GM12878 (cell line): ENCODE results near the gene ARFIP1. TPM values are rescaled to one million over a fixed set of nuclear protein-coding genes. Genes with fewer than 3 reads are reported as not detected.

Source experiments
- ATAC-seq: fragments of 200-7000 bp; cut with Tn5 transposase; 3 replicates; pipeline ENCODE4 v1.9.1; 2020; ENCODE audit warnings: mild to moderate bottlenecking, moderate library complexity
- BruUV-seq: library from RNA; stranded (reverse); fragments of 400-500 nt; replicated peaks from 2 replicates; lab custom pipeline; 2021; lab: Mats Ljungman, UMichigan
- CTCF ChIA-PET: fragments of 300-600 bp; sonication (Branson Sonifier 250); formaldehyde crosslinking; extraction: SDS; loops from one replicate; lab custom pipeline; 2021; ENCODE audit warnings: inconsistent platforms; lab: Yijun Ruan, JAX
- POLR2A ChIA-PET: fragments of 350-600 bp; formaldehyde crosslinking; extraction: SDS; loops from one replicate; lab custom pipeline; 2021; ENCODE audit warnings: inconsistent platforms; lab: Charles Lee
- RAD21 ChIA-PET: fragments of 300-600 bp; sonication (Branson Sonifier 250); formaldehyde crosslinking; loops from one replicate; lab custom pipeline; 2023; ENCODE audit warnings: antibody characterized with exemption; ENCODE audit not compliant: unreplicated experiment; lab: Charles Lee
- SMC1A ChIA-PET: fragments of 300-600 bp; sonication (Branson Sonifier 250); formaldehyde crosslinking; loops from one replicate; lab custom pipeline; 2023; ENCODE audit not compliant: unreplicated experiment, uncharacterized antibody; lab: Charles Lee
- DNase-seq: peaks from one replicate; pipeline ENCODE4 v3.0.0-alpha.2; 2011; ENCODE audit warnings: low read depth, low spot score
- FAIRE-seq: peaks from 3 replicates; lab custom pipeline; 2011; peaks lifted over from hg19 to GRCh38; lab: Jason Lieb, UNC
- H2AFZ ChIP-seq: 2 replicates; pipeline ENCODE4 v1.6.0; 2011; ENCODE audit warnings: low read depth, low read length, control low read depth; ENCODE audit not compliant: control insufficient read depth
- H3K27ac ChIP-seq: 2 replicates; pipeline ENCODE4 v1.5.1; 2011; ENCODE audit warnings: control low read depth; ENCODE audit not compliant: control insufficient read depth, insufficient read depth
- H3K27me3 ChIP-seq, 2 experiments: replicated peaks in 1 of 2; 2 replicates each; pipeline versions ENCODE4 v1.6.0 to v1.6.1; 2011; ENCODE audit warnings: low read length in 1 of 2; ENCODE audit not compliant: control insufficient read depth in 2 of 2, insufficient read depth in 2 of 2
- H3K36me3 ChIP-seq, 2 experiments: 2 replicates each; pipeline ENCODE4 v1.5.1; 2011; ENCODE audit warnings: low read length in 1 of 2; ENCODE audit not compliant: control insufficient read depth in 2 of 2, insufficient read depth in 2 of 2
- H3K4me1 ChIP-seq: 2 replicates; pipeline ENCODE4 v1.6.1; 2011; ENCODE audit warnings: mild to moderate bottlenecking, low read length, moderate library complexity, mixed read lengths; ENCODE audit not compliant: control insufficient read depth, insufficient read depth
- H3K4me2 ChIP-seq: 2 replicates; pipeline ENCODE4 v1.6.0; 2011; ENCODE audit warnings: control low read depth; ENCODE audit not compliant: control insufficient read depth, insufficient read depth
- H3K4me3 ChIP-seq: fragments of 200-600 bp; sonication (generic); 2 replicates; pipeline ENCODE4 v1.5.1; 2016
- H3K79me2 ChIP-seq: 2 replicates; pipeline ENCODE4 v1.6.0; 2011; ENCODE audit warnings: low read length; ENCODE audit not compliant: control insufficient read depth, insufficient read depth
- H3K9ac ChIP-seq: 2 replicates; pipeline ENCODE4 v1.8.0; 2011; ENCODE audit warnings: low read length, control low read depth, mixed read lengths; ENCODE audit not compliant: control insufficient read depth, insufficient read depth
- H3K9me3 ChIP-seq: replicated peaks from 3 replicates; pipeline ENCODE4 v1.5.1; 2011; ENCODE audit warnings: mild to moderate bottlenecking, low read length; ENCODE audit not compliant: control insufficient read depth, insufficient read depth
- H4K20me1 ChIP-seq: 2 replicates; pipeline ENCODE4 v1.6.0; 2011; ENCODE audit not compliant: control insufficient read depth, insufficient read depth
- BCL3 ChIP-seq: IDR thresholded peaks from 2 replicates; pipeline ENCODE4 v1.6.1; 2011; ENCODE audit warnings: borderline replicate concordance, low read depth, mild to moderate bottlenecking, moderate library complexity, low read length; ENCODE audit not compliant: insufficient read depth, poor library complexity, severe bottlenecking
- CHD2 ChIP-seq: IDR thresholded peaks from 2 replicates; pipeline ENCODE4 v1.6.1; 2011; ENCODE audit warnings: low read depth, low read length, improper control_type of control experiment, borderline replicate concordance
- ESRRA ChIP-seq: IDR thresholded peaks from 2 replicates; pipeline ENCODE4 v1.6.1; 2012; ENCODE audit warnings: mild to moderate bottlenecking, low read length, improper control_type of control experiment
- FOXK2 ChIP-seq: fragments of 450-650 bp; IDR thresholded peaks from 2 replicates; pipeline ENCODE4 v1.6.1; 2017; ENCODE audit warnings: mild to moderate bottlenecking, moderate library complexity
- GATAD2B ChIP-seq: fragments of 450-650 bp; conservative IDR thresholded peaks from 2 replicates; pipeline ENCODE4 v1.6.1; 2017; ENCODE audit warnings: low read depth, mild to moderate bottlenecking, moderate library complexity
- IRF3 ChIP-seq: fragments of 450-650 bp; IDR thresholded peaks from 2 replicates; pipeline ENCODE4 v1.6.1; 2014; ENCODE audit warnings: mild to moderate bottlenecking
- KDM1A ChIP-seq: fragments of 200-600 bp; sonication (generic); IDR thresholded peaks from 2 replicates; pipeline ENCODE4 v1.6.1; 2016; ENCODE audit warnings: borderline replicate concordance
- KLF5 ChIP-seq: fragments of 450-650 bp; IDR thresholded peaks from 2 replicates; pipeline ENCODE4 v1.6.1; 2014; ENCODE audit warnings: mild to moderate bottlenecking; ENCODE audit not compliant: partially characterized antibody
- LARP7 ChIP-seq: fragments of 450-650 bp; IDR thresholded peaks from 2 replicates; pipeline ENCODE4 v1.6.1; 2017; ENCODE audit warnings: mild to moderate bottlenecking
- MAX ChIP-seq: IDR thresholded peaks from 2 replicates; pipeline ENCODE4 v1.6.1; 2012; ENCODE audit warnings: low read depth, low read length, improper control_type of control experiment
- MYC ChIP-seq: IDR thresholded peaks from 2 replicates; pipeline ENCODE4 v1.6.1; 2011; ENCODE audit warnings: mild to moderate bottlenecking, low read length, moderate library complexity, inconsistent platforms; ENCODE audit not compliant: insufficient read depth, insufficient replicate concordance, insufficient read length, severe bottlenecking
- RCOR1 ChIP-seq: conservative IDR thresholded peaks from 2 replicates; pipeline ENCODE4 v1.6.1; 2012; ENCODE audit warnings: low read depth, low read length, improper control_type of control experiment
- RFX5 ChIP-seq: IDR thresholded peaks from 2 replicates; pipeline ENCODE4 v1.6.1; 2011; ENCODE audit warnings: low read depth, low read length, improper control_type of control experiment
- SUPT20H ChIP-seq: IDR thresholded peaks from 2 replicates; pipeline ENCODE4 v1.6.1; 2011; ENCODE audit warnings: low read depth, mild to moderate bottlenecking, low read length, moderate library complexity, borderline replicate concordance; ENCODE audit not compliant: control insufficient read depth
- SUZ12 ChIP-seq: fragments of 200-600 bp; sonication (generic); IDR thresholded peaks from one replicate; pipeline ENCODE4 v1.6.1; 2018; ENCODE audit warnings: antibody characterized with exemption, mild to moderate bottlenecking; ENCODE audit not compliant: unreplicated experiment
- TCF12 ChIP-seq: IDR thresholded peaks from 2 replicates; pipeline ENCODE4 v1.6.1; 2011; ENCODE audit warnings: low read depth, mild to moderate bottlenecking, low read length
- ZBED1 ChIP-seq: IDR thresholded peaks from 2 replicates; pipeline ENCODE4 v1.6.1; 2016; ENCODE audit warnings: borderline replicate concordance
- ZBTB40 ChIP-seq: fragments of 450-650 bp; IDR thresholded peaks from 2 replicates; pipeline ENCODE4 v1.6.1; 2016; ENCODE audit warnings: mild to moderate bottlenecking, moderate library complexity, borderline replicate concordance
- ZNF384 ChIP-seq: IDR thresholded peaks from 2 replicates; pipeline ENCODE4 v1.6.1; 2012; ENCODE audit warnings: low read depth, mild to moderate bottlenecking, low read length, improper control_type of control experiment, borderline replicate concordance
- in situ Hi-C: fragments of 300-500 bp; cut with MboI; formaldehyde crosslinking; loops from 9 replicates; pipeline ENCODE4 v1.14.3; 2018; ENCODE audit warnings: mixed read lengths
- intact Hi-C: fragments of 100-400 bp; cut with micrococcal nuclease; formaldehyde crosslinking; loops from one replicate; pipeline ENCODE4 v1.14.2; 2022; ENCODE audit not compliant: unreplicated experiment
- polyA plus RNA-seq, 11 experiments: library from polyadenylated mRNA; depleted of rRNA in 4 of 11; unstranded in 6 of 11; stranded (reverse) in 5 of 11; fragments of >200 nt; fragmentation: Nextera tagmentation in 4 of 11; fragmentation: Illumina TruSeq in 1 of 11; extraction: Ambion mirVana in 4 of 11; extraction: Trizol in 1 of 11; gene quantifications; 1 replicate in 1 of 11; 2 replicates in 10 of 11; pipeline versions ENCODE4 v1.2.1 to v1.2.3, GENCODE V29; 2011 to 2016; ENCODE audit warnings: inconsistent platforms in 2 of 11, missing spikeins in 2 of 11, low read depth in 1 of 11
- total RNA-seq, 4 experiments: library from RNA; depleted of rRNA in 3 of 4; stranded (reverse); fragments of >200 nt in 3 of 4; fragmentation: Illumina TruSeq in 1 of 4; extraction: Trizol in 1 of 4; gene quantifications; 2 replicates each; pipeline versions ENCODE4 v1.2.1 to v1.2.3, GENCODE V29; 2013 to 2021

The ARFIP1 gene
- total and polyA plus RNA-seq, 10 of the 15 experiments (the other 5 are each of a cell fraction or from before 2014, with no cell fraction given): 9.5 to 21.7 (median 15.4) TPM

GRCh38 chr4:152875261-152875660, 95.5 kb downstream of the ARFIP1 start:
- no peaks in the 10 kb centered on the region for H3K79me2 ChIP-seq

More at GRCh38 chr4:152875261-152875660, 95.5 kb downstream of the ARFIP1 start:
- no peak overlapping the region for H3K4me2 ChIP-seq
- ChIA-PET CTCF (no interaction called here), RAD21 (no interaction called here), POLR2A (interaction anchor here (0.7 kb wide), 1 partner anchor 818 kb away, joined by 4 read pairs; no protein-coding TSS in a partner anchor), SMC1A (interaction anchor here (0.8 to 0.9 kb wide), 2 partner anchors 96 to 378 kb away, joined by 3 read pairs; partner anchors contain the start of genes ARFIP1 and TIGD4)
- ATAC-seq (no peak), DNase-seq (no peak), FAIRE-seq (no peak)
- H4K20me1 ChIP-seq: no peaks in the 10 kb centered on the region
- BruUV-seq: no TSS peak
- H2AFZ ChIP-seq: no peak overlapping the region
- in situ Hi-C loops (no loop called here), intact Hi-C loops (no loop called here)
- H3K4me1 ChIP-seq: no peaks in the 10 kb centered on the region
- no peaks in the 10 kb centered on the region for H3K27me3 ChIP-seq
- H3K27ac ChIP-seq: no peak overlapping the region
- H3K9ac ChIP-seq: no peak overlapping the region
- H3K9me3 ChIP-seq: no peaks in the 10 kb centered on the region; the same call in 1 of the 3 replicates
- no peak for TF ChIP-seq GATAD2B
- no peak for TF ChIP-seq ESRRA
- TF ChIP-seq IRF3: no peak
- TF ChIP-seq CHD2: no peak
- TF ChIP-seq SUPT20H: no peak
- no peak for TF ChIP-seq KLF5
- TF ChIP-seq ZBTB40: no peak
- TF ChIP-seq FOXK2: no peak
- TF ChIP-seq MYC: no peak
- TF ChIP-seq ZBED1: no peak
- TF ChIP-seq SUZ12: no peak
- no peak for TF ChIP-seq BCL3
- TF ChIP-seq LARP7: no peak
- no peak for TF ChIP-seq ZNF384
- TF ChIP-seq MAX: no peak
- TF ChIP-seq TCF12: no peak
- TF ChIP-seq RCOR1: no peak
- TF ChIP-seq RFX5: no peak
- TF ChIP-seq KDM1A: no peak
- no peak overlapping the region for H3K4me3 ChIP-seq
- peaks cover 0 to 2% of the 10 kb centered on the region in 2 experiments; a peak in 3 of 4 replicates for H3K36me3 ChIP-seq
